GM12878 (cell line): ENCODE results near the gene BSCL2. TPM values are rescaled to one million over a fixed set of nuclear protein-coding genes. Genes with fewer than 3 reads are reported as not detected.

ENCODE experiments used
- ATAC-seq: fragments of 200-7000 bp; cut with Tn5 transposase; 3 replicates; pipeline ENCODE4 v1.9.1; 2020; ENCODE audit warnings: mild to moderate bottlenecking, moderate library complexity
- BruUV-seq: library from RNA; stranded (reverse); fragments of 400-500 nt; replicated peaks from 2 replicates; lab custom pipeline; 2021; lab: Mats Ljungman, UMichigan
- CTCF ChIA-PET: fragments of 300-600 bp; sonication (Branson Sonifier 250); formaldehyde crosslinking; extraction: SDS; loops from one replicate; lab custom pipeline; 2021; ENCODE audit warnings: inconsistent platforms; lab: Yijun Ruan, JAX
- POLR2A ChIA-PET: fragments of 350-600 bp; formaldehyde crosslinking; extraction: SDS; loops from one replicate; lab custom pipeline; 2021; ENCODE audit warnings: inconsistent platforms; lab: Charles Lee
- RAD21 ChIA-PET: fragments of 300-600 bp; sonication (Branson Sonifier 250); formaldehyde crosslinking; loops from one replicate; lab custom pipeline; 2023; ENCODE audit warnings: antibody characterized with exemption; ENCODE audit not compliant: unreplicated experiment; lab: Charles Lee
- SMC1A ChIA-PET: fragments of 300-600 bp; sonication (Branson Sonifier 250); formaldehyde crosslinking; loops from one replicate; lab custom pipeline; 2023; ENCODE audit not compliant: unreplicated experiment, uncharacterized antibody; lab: Charles Lee
- DNase-seq: peaks from one replicate; pipeline ENCODE4 v3.0.0-alpha.2; 2011; ENCODE audit warnings: low read depth, low spot score
- FAIRE-seq: peaks from 3 replicates; lab custom pipeline; 2011; peaks lifted over from hg19 to GRCh38; lab: Jason Lieb, UNC
- H2AFZ ChIP-seq: 2 replicates; pipeline ENCODE4 v1.6.0; 2011; ENCODE audit warnings: low read depth, low read length, control low read depth; ENCODE audit not compliant: control insufficient read depth
- H3K27ac ChIP-seq: 2 replicates; pipeline ENCODE4 v1.5.1; 2011; ENCODE audit warnings: control low read depth; ENCODE audit not compliant: control insufficient read depth, insufficient read depth
- H3K27me3 ChIP-seq, 2 experiments: replicated peaks in 1 of 2; 2 replicates each; pipeline versions ENCODE4 v1.6.0 to v1.6.1; 2011; ENCODE audit warnings: low read length in 1 of 2; ENCODE audit not compliant: control insufficient read depth in 2 of 2, insufficient read depth in 2 of 2
- H3K36me3 ChIP-seq, 2 experiments: 2 replicates each; pipeline ENCODE4 v1.5.1; 2011; ENCODE audit warnings: low read length in 1 of 2; ENCODE audit not compliant: control insufficient read depth in 2 of 2, insufficient read depth in 2 of 2
- H3K4me1 ChIP-seq: 2 replicates; pipeline ENCODE4 v1.6.1; 2011; ENCODE audit warnings: mild to moderate bottlenecking, low read length, moderate library complexity, mixed read lengths; ENCODE audit not compliant: control insufficient read depth, insufficient read depth
- H3K4me2 ChIP-seq: 2 replicates; pipeline ENCODE4 v1.6.0; 2011; ENCODE audit warnings: control low read depth; ENCODE audit not compliant: control insufficient read depth, insufficient read depth
- H3K4me3 ChIP-seq: fragments of 200-600 bp; sonication (generic); 2 replicates; pipeline ENCODE4 v1.5.1; 2016
- H3K79me2 ChIP-seq: 2 replicates; pipeline ENCODE4 v1.6.0; 2011; ENCODE audit warnings: low read length; ENCODE audit not compliant: control insufficient read depth, insufficient read depth
- H3K9ac ChIP-seq: 2 replicates; pipeline ENCODE4 v1.8.0; 2011; ENCODE audit warnings: low read length, control low read depth, mixed read lengths; ENCODE audit not compliant: control insufficient read depth, insufficient read depth
- H3K9me3 ChIP-seq: replicated peaks from 3 replicates; pipeline ENCODE4 v1.5.1; 2011; ENCODE audit warnings: mild to moderate bottlenecking, low read length; ENCODE audit not compliant: control insufficient read depth, insufficient read depth
- H4K20me1 ChIP-seq: 2 replicates; pipeline ENCODE4 v1.6.0; 2011; ENCODE audit not compliant: control insufficient read depth, insufficient read depth
- ZNF24 ChIP-seq: fragments of 450-650 bp; IDR thresholded peaks from 2 replicates; pipeline ENCODE4 v1.6.1; 2017; ENCODE audit warnings: antibody characterized with exemption, mild to moderate bottlenecking
- WGBS: methylation state at CpG from one replicate; pipeline ENCODE4 v1.1.6; 2016; ENCODE audit warnings: low lambda C conversion rate; ENCODE audit not compliant: insufficient replicate concordance, insufficient coverage; ENCODE audit errors: missing lambda C conversion rate; 5-methylcytosine and 5-hydroxymethylcytosine counted together
- in situ Hi-C: fragments of 300-500 bp; cut with MboI; formaldehyde crosslinking; loops from 9 replicates; pipeline ENCODE4 v1.14.3; 2018; ENCODE audit warnings: mixed read lengths
- intact Hi-C: fragments of 100-400 bp; cut with micrococcal nuclease; formaldehyde crosslinking; loops from one replicate; pipeline ENCODE4 v1.14.2; 2022; ENCODE audit not compliant: unreplicated experiment
- polyA plus RNA-seq, 11 experiments: library from polyadenylated mRNA; depleted of rRNA in 4 of 11; unstranded in 6 of 11; stranded (reverse) in 5 of 11; fragments of >200 nt; fragmentation: Nextera tagmentation in 4 of 11; fragmentation: Illumina TruSeq in 1 of 11; extraction: Ambion mirVana in 4 of 11; extraction: Trizol in 1 of 11; gene quantifications; 1 replicate in 1 of 11; 2 replicates in 10 of 11; pipeline versions ENCODE4 v1.2.1 to v1.2.3, GENCODE V29; 2011 to 2016; ENCODE audit warnings: inconsistent platforms in 2 of 11, missing spikeins in 2 of 11, low read depth in 1 of 11
- total RNA-seq, 4 experiments: library from RNA; depleted of rRNA in 3 of 4; stranded (reverse); fragments of >200 nt in 3 of 4; fragmentation: Illumina TruSeq in 1 of 4; extraction: Trizol in 1 of 4; gene quantifications; 2 replicates each; pipeline versions ENCODE4 v1.2.1 to v1.2.3, GENCODE V29; 2013 to 2021
- TF ChIP-seq, protein P1 (sequence below): fragments of 450-650 bp; IDR thresholded peaks from 2 replicates; pipeline ENCODE4 v1.6.1; 2016; ENCODE audit warnings: mild to moderate bottlenecking

BSCL2 gene
- total and polyA plus RNA-seq, 10 of the 15 experiments (the other 5 are each of a cell fraction or from before 2014, with no cell fraction given) = 12.3 to 57.9 (median 21.8) TPM

DNA sequence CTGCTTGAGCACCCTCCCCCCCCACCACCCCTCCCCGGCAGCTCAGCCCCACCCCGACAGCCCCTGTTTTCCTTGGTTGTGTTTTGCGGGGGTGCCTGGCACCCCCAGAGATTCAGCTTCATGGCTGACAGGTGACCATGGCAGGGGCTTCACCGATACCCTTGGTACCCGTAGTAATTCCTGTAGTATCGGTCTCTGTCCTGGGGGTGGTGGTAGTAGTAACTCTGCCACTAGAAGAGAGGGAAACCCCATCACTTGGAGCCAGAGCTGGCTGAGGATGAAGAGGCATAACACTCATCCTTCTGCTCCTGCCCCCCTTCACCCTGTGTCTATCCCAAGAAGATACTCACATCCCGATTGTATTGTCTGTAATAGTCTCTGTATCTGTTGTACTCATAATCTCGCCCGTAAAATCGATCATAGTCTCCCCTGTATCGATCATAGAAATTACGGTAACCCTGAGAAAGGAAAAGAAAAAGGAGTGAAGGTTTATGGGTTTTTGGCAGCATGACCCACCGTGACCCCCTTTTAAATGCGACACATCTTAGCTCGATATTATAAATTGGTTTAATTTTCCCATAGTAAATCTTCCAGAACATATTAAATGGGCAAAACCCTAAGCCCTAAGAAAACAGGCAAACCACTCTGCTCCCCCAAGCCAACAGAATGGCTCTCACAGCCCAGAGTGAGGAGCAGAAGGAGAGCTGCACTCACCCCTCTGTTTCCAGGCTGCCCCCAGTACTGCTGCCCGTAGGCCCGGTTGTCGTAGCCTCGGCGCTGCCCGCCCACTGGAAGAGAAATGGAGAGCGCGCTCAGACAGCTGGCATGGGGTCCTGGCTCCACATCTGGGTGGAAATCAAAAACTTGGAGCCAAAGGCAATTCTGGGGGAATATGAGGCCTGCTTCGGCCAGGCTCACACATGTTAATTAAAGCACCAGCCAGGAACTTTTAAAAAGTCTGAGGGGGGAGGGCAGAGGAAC lies 8.2 kb upstream of the BSCL2 start:
- intact Hi-C loops = no loop called here
- Histone ChIP-seq H3K36me3 (peaks cover 31 to 58% of the 10 kb centered on the region in 2 experiments), H3K9me3 (no peaks in the 10 kb centered on the region), H3K4me1 (peaks cover 13% of the 10 kb centered on the region), H3K27me3 (no peaks in the 10 kb centered on the region), H2AFZ (no peak overlapping the region), H3K4me2 (no peak overlapping the region), H3K9ac (no peak overlapping the region), H3K4me3 (no peak overlapping the region), H3K27ac (no peak overlapping the region), H3K79me2 (peaks cover 3% of the 10 kb centered on the region; the same call in 1 of the 2 replicates), H4K20me1 (no peaks in the 10 kb centered on the region; the same call in 1 of the 2 replicates)
- DNase-seq (no peak), FAIRE-seq (no peak), ATAC-seq (no peak)
- no peak for TF ChIP-seq ZNF24
- TF ChIP-seq, protein P1, sequence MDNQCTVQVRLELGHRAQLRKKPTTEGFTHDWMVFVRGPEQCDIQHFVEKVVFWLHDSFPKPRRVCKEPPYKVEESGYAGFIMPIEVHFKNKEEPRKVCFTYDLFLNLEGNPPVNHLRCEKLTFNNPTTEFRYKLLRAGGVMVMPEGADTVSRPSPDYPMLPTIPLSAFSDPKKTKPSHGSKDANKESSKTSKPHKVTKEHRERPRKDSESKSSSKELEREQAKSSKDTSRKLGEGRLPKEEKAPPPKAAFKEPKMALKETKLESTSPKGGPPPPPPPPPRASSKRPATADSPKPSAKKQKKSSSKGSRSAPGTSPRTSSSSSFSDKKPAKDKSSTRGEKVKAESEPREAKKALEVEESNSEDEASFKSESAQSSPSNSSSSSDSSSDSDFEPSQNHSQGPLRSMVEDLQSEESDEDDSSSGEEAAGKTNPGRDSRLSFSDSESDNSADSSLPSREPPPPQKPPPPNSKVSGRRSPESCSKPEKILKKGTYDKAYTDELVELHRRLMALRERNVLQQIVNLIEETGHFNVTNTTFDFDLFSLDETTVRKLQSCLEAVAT = 0 out of 2 replicates have a peak, but pooled peaks have one; percentile 57
- POLR2A ChIA-PET = interaction anchor here (0.5 to 5.5 kb wide), 4 partner anchors 11 to 52 kb away, joined by 3 to 40 read pairs (median 8); partner anchors contain the start of genes HNRNPUL2 and TTC9C
- no TSS peak for BruUV-seq
- in situ Hi-C loops = no loop called here
- CTCF ChIA-PET = interaction anchor here (1.0 to 1.5 kb wide), 3 partner anchors 9 to 34 kb away, joined by 3 to 7 read pairs (median 3); no protein-coding TSS in a partner anchor
- WGBS = 91% methylated on average over 24 of the region's 24 CpGs
- SMC1A ChIA-PET = interaction anchor here (0.7 to 1.9 kb wide), 2 partner anchors 8 kb away, joined by 3 to 7 read pairs; no protein-coding TSS in a partner anchor
- RAD21 ChIA-PET = no interaction called here
